Stomach smooth muscle (tissue), 2 donors: ENCODE results near the gene DFFA.

Source experiments
- H3K27ac ChIP-seq: one replicate; pipeline ENCODE4 v1.7.0; 2013; ENCODE audit warnings: mild to moderate bottlenecking, low read length, inconsistent platforms
- H3K27me3 ChIP-seq, 2 donors: one replicate each; pipeline ENCODE4 v1.7.0; 2013; ENCODE audit warnings: low read length in 2 of 2; ENCODE audit not compliant: insufficient read depth in 2 of 2, control insufficient read depth in 1 of 2
- H3K36me3 ChIP-seq, 2 donors: one replicate each; pipeline ENCODE4 v1.7.0; 2013; ENCODE audit warnings: low read length in 2 of 2; ENCODE audit not compliant: control insufficient read depth in 2 of 2, insufficient read depth in 2 of 2
- H3K4me1 ChIP-seq: one replicate; pipeline ENCODE4 v1.7.0; 2013; ENCODE audit warnings: low read length; ENCODE audit not compliant: control insufficient read depth, insufficient read depth
- H3K4me3 ChIP-seq, 2 donors: one replicate each; pipeline ENCODE4 v1.7.0; 2013; ENCODE audit warnings: low read length in 2 of 2
- H3K9ac ChIP-seq, 2 donors: one replicate each; pipeline ENCODE4 v1.7.0; 2013; ENCODE audit warnings: low read length in 2 of 2, mild to moderate bottlenecking in 1 of 2
- H3K9me3 ChIP-seq, 2 donors: one replicate each; pipeline ENCODE4 v1.7.0; 2013; ENCODE audit warnings: low read length in 2 of 2; ENCODE audit not compliant: control insufficient read depth in 2 of 2
- donor health status: healthy.
- donor health status: Pancreatic carcinoma.

The DFFA gene

GRCh38 chr1:10444248-10444647, 28.1 kb downstream of the DFFA start:
- Histone ChIP-seq H3K27me3 (no peaks in the 10 kb centered on the region), H3K27ac (no peak overlapping the region), H3K9me3 (no peaks in the 10 kb centered on the region), H3K4me1 (no peaks in the 10 kb centered on the region), H3K36me3 (peaks cover 2 to 6% of the 10 kb centered on the region in 2 donors), H3K9ac (no peak overlapping the region), H3K4me3 (no peak overlapping the region)

- no peak overlapping the region for H3K27ac ChIP-seq
- no peaks in the 10 kb centered on the region for H3K9me3 ChIP-seq
- no peaks in the 10 kb centered on the region for H3K27me3 ChIP-seq
Measured at GRCh38 chr1:10440794-10441193, 31.5 kb downstream of the DFFA start.

GRCh38 chr1:10440305-10440704, 32.0 kb downstream of the DFFA start:
- Histone ChIP-seq H3K27ac (no peak overlapping the region), H3K4me1 (no peaks in the 10 kb centered on the region), H3K4me3 (no peak overlapping the region), H3K9ac (no peak overlapping the region), H3K27me3 (no peaks in the 10 kb centered on the region), H3K36me3 (peaks cover 2 to 6% of the 10 kb centered on the region in 2 donors), H3K9me3 (no peaks in the 10 kb centered on the region)

More at GRCh38 chr1:10440794-10441193, 31.5 kb downstream of the DFFA start:
- Histone ChIP-seq H3K36me3 (peaks cover 2 to 6% of the 10 kb centered on the region in 2 donors), H3K4me1 (no peaks in the 10 kb centered on the region), H3K9ac (no peak overlapping the region), H3K4me3 (no peak overlapping the region)

GRCh38 chr1:10438677-10439163, 33.6 kb downstream of the DFFA start:
- Histone ChIP-seq H3K9ac (no peak overlapping the region), H3K27ac (no peak overlapping the region), H3K36me3 (no peaks in the 10 kb centered on the region), H3K4me1 (no peaks in the 10 kb centered on the region), H3K4me3 (no peak overlapping the region), H3K9me3 (no peaks in the 10 kb centered on the region), H3K27me3 (no peaks in the 10 kb centered on the region)

- Histone ChIP-seq H3K27me3 (no peaks in the 10 kb centered on the region), H3K27ac (no peak overlapping the region), H3K9me3 (no peaks in the 10 kb centered on the region), H3K36me3 (no peaks in the 10 kb centered on the region), H3K4me1 (no peaks in the 10 kb centered on the region), H3K9ac (no peak overlapping the region), H3K4me3 (no peak overlapping the region)
Measured at GRCh38 chr1:10437052-10437451, 35.3 kb downstream of the DFFA start.

GRCh38 chr1:10434590-10434989, 37.7 kb downstream of the DFFA start:
- Histone ChIP-seq H3K9ac (no peak overlapping the region), H3K4me1 (peaks cover 13% of the 10 kb centered on the region), H3K27me3 (no peaks in the 10 kb centered on the region), H3K36me3 (no peaks in the 10 kb centered on the region), H3K4me3 (no peak overlapping the region), H3K27ac (no peak overlapping the region), H3K9me3 (no peaks in the 10 kb centered on the region)

GRCh38 chr1:10433790-10434189, 38.5 kb downstream of the DFFA start:
- Histone ChIP-seq H3K9ac (no peak overlapping the region), H3K27me3 (no peaks in the 10 kb centered on the region), H3K36me3 (no peaks in the 10 kb centered on the region), H3K4me1 (peaks cover 13% of the 10 kb centered on the region), H3K4me3 (no peak overlapping the region), H3K9me3 (no peaks in the 10 kb centered on the region), H3K27ac (no peak overlapping the region)

- Histone ChIP-seq H3K36me3 (no peaks in the 10 kb centered on the region), H3K27ac (no peak overlapping the region), H3K9ac (no peak overlapping the region), H3K4me1 (peaks cover 13% of the 10 kb centered on the region), H3K4me3 (no peak overlapping the region), H3K9me3 (no peaks in the 10 kb centered on the region), H3K27me3 (no peaks in the 10 kb centered on the region)
Measured at GRCh38 chr1:10432910-10433700, 39.2 kb downstream of the DFFA start.

GRCh38 chr1:10431070-10431730, 41.1 kb downstream of the DFFA start:
- H3K9me3 ChIP-seq: no peaks in the 10 kb centered on the region
- H3K9ac ChIP-seq: peak overlapping the region; percentile 68 to 74
- peak overlapping the region; percentile 74 to 92 for H3K4me3 ChIP-seq
- H3K27me3 ChIP-seq: no peaks in the 10 kb centered on the region
- H3K27ac ChIP-seq: peak overlapping the region; percentile 58
- H3K4me1 ChIP-seq: peaks cover 15% of the 10 kb centered on the region
- no peaks in the 10 kb centered on the region for H3K36me3 ChIP-seq

- H3K4me1 ChIP-seq: peaks cover 15% of the 10 kb centered on the region
- H3K4me3 ChIP-seq: peak within 1 kb of the TSS; percentile 83 to 92
- peak within 1 kb of the TSS; percentile 68 to 74 for H3K9ac ChIP-seq
- peak within 1 kb of the TSS; percentile 58 for H3K27ac ChIP-seq
- no peaks in the 10 kb centered on the region for H3K9me3 ChIP-seq
- no peaks in the 10 kb centered on the region for H3K27me3 ChIP-seq
- no peaks in the 10 kb centered on the region for H3K36me3 ChIP-seq
Measured at GRCh38 chr1:10430216-10431069, 41.9 kb downstream of the DFFA start, which contains the start of gene CENPS. Gene CENPS, plus strand, starts transcription at chr1:10430433. Its CDS starts 85 bp downstream, at chr1:10430518.
